Endothelial cell (in vitro differentiated cells): ENCODE data around the gene CASP8. TPM values are rescaled to one million over a fixed set of nuclear protein-coding genes. Genes with fewer than 3 reads are reported as not detected.
"Not testable (repeated sequence)": the region's sequence is repeated elsewhere in the genome, so short reads cannot be mapped to it uniquely, and the experiment has no call there.

Experiments used
- DNase-seq: peaks from one replicate; pipeline ENCODE4 v3.0.0; 2021; ENCODE audit warnings: low spot score
- H3K27ac Mint-ChIP-seq: one replicate; pipeline ENCODE4 v1.8.0; 2021; ENCODE audit warnings: mixed read lengths, inconsistent platforms; ENCODE audit not compliant: unreplicated experiment
- H3K27me3 Mint-ChIP-seq: one replicate; pipeline ENCODE4 v1.8.0; 2021; ENCODE audit warnings: mild to moderate bottlenecking, moderate library complexity, mixed read lengths, inconsistent platforms; ENCODE audit not compliant: unreplicated experiment
- H3K36me3 Mint-ChIP-seq: one replicate; pipeline ENCODE4 v1.8.0; 2021; ENCODE audit warnings: mild to moderate bottlenecking, low read depth, mixed read lengths, inconsistent platforms; ENCODE audit not compliant: unreplicated experiment
- H3K4me1 Mint-ChIP-seq: one replicate; pipeline ENCODE4 v1.8.0; 2021; ENCODE audit warnings: mild to moderate bottlenecking, mixed read lengths, inconsistent platforms; ENCODE audit not compliant: unreplicated experiment
- H3K4me3 Mint-ChIP-seq: one replicate; pipeline ENCODE4 v1.8.0; 2021; ENCODE audit warnings: mild to moderate bottlenecking, mixed read lengths, inconsistent platforms; ENCODE audit not compliant: unreplicated experiment
- H3K9me3 Mint-ChIP-seq: one replicate; pipeline ENCODE4 v1.8.0; 2021; ENCODE audit warnings: mixed read lengths, inconsistent platforms; ENCODE audit not compliant: unreplicated experiment
- total RNA-seq: library from RNA; stranded (reverse); fragmentation: NEBNext Ultra II Directional; extraction: Animal tissue kit (Norgen Biotek cat#: 25700); gene quantifications from one replicate; pipeline ENCODE4 v1.2.1, GENCODE V29; 2021; ENCODE audit not compliant: unreplicated experiment
- TF ChIP-seq, protein P1 (sequence below): fragments of 200-600 bp; sonication (generic); IDR thresholded peaks from one replicate; pipeline ENCODE4 v1.5.0; 2021; ENCODE audit warnings: antibody characterized with exemption; ENCODE audit not compliant: unreplicated experiment

CASP8 gene
- total RNA-seq, 1 donor from 2014 or later: 14.9 TPM

DNA sequence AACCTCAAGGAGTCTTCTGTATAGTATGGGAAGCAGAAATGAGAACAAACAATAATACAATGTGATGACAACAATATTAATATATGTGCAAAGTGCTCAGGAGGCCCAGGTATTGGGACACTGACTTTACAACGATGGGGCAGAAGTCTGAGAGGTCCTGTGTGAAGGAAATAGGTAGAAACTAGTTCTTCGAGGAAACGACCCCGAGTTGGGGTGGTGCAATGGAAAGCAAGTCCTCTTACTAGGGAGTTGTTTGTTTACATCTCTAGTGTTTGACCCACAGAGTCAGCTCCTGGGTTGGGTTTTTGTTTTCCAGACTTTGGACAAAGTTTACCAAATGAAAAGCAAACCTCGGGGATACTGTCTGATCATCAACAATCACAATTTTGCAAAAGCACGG is 16.2 kb downstream of the CASP8 start:
- TF ChIP-seq, protein P1, sequence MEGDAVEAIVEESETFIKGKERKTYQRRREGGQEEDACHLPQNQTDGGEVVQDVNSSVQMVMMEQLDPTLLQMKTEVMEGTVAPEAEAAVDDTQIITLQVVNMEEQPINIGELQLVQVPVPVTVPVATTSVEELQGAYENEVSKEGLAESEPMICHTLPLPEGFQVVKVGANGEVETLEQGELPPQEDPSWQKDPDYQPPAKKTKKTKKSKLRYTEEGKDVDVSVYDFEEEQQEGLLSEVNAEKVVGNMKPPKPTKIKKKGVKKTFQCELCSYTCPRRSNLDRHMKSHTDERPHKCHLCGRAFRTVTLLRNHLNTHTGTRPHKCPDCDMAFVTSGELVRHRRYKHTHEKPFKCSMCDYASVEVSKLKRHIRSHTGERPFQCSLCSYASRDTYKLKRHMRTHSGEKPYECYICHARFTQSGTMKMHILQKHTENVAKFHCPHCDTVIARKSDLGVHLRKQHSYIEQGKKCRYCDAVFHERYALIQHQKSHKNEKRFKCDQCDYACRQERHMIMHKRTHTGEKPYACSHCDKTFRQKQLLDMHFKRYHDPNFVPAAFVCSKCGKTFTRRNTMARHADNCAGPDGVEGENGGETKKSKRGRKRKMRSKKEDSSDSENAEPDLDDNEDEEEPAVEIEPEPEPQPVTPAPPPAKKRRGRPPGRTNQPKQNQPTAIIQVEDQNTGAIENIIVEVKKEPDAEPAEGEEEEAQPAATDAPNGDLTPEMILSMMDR: no peak
- H3K36me3 Mint-ChIP-seq: peaks cover 3% of the 10 kb centered on the region
- no peak overlapping the region for H3K27ac Mint-ChIP-seq
- H3K27me3 Mint-ChIP-seq: peaks cover 2% of the 10 kb centered on the region
- H3K4me1 Mint-ChIP-seq: peaks cover 14% of the 10 kb centered on the region
- no peak for DNase-seq
- H3K4me3 Mint-ChIP-seq: no peak overlapping the region
- H3K9me3 Mint-ChIP-seq: no peaks in the 10 kb centered on the region

DNA sequence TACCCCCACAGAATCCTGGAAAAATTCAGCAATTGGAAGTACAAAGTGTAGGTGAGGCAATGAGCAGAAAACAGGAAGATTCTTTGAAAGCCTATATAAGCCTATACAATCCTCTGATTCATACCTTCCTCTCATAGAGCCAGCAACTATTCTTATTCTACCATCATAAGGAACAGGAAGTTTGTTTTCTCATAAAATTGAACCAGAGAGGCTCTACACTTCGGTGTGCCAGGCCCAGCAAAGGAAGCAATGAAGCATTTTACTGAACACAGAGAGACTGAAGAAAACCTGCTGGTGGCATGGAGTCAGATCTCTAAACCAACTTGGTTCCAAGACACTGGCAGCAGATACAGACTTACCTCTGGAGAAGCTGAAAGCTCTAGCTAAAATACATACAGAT is 18.7 kb downstream of the CASP8 start:
- TF ChIP-seq, protein P1: no peak
- H3K4me1 Mint-ChIP-seq: peaks cover 14% of the 10 kb centered on the region

DNA sequence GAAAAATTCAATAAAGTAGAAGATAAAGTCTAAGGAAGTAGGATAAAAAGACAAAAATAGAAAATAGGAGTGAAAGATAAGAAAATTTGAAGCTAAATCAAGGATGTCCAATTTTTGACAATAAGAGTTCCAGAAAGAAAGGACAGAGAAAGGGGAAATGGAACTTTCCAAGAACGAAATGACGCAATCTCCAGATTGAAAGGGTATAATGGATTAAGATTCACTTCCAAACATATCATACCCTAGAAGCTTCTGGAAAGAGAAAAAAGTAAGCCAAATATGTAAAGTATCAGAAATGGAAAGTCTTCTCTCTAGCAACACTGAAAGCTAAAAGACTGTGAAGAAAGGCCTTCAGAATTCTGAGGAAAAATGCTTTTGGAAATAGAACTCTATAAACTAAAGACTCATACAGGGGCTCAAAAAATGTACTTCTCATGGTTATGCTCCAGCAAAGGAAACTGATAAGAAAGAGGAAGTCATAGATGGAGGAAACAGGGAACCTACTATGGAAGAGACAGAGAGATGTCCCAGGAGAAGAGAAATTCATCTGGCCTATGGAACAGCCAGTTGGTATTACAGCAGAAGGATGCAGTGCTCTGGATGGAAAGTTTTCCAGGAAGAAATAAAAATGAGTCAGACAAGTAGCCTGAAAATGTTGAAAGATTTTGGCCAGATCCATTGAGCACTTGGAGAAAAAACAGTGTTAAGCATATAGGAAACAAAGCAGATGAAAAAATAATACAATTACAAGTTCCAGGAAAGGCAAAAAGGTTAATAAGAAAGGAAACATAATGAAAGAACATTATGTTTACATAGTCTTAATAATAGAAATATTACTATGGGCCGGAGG is 20.1 kb downstream of the CASP8 start:
- DNase-seq: no peak
- Mint-ChIP-seq H3K9me3 (no peaks in the 10 kb centered on the region), H3K4me3 (peak overlapping the region; percentile 2), H3K27me3 (no peaks in the 10 kb centered on the region), H3K36me3 (peaks cover 4% of the 10 kb centered on the region), H3K27ac (peak overlapping the region; percentile 45), H3K4me1 (peaks cover 14% of the 10 kb centered on the region)
- TF ChIP-seq, protein P1: no peak

More for the DNA sequence above, 18.7 kb downstream of the CASP8 start:
- peak overlapping the region; percentile 36 for H3K27ac Mint-ChIP-seq
- DNase-seq: no peak
- no peak overlapping the region for H3K4me3 Mint-ChIP-seq
- H3K9me3 Mint-ChIP-seq: no peaks in the 10 kb centered on the region
- no peaks in the 10 kb centered on the region for H3K27me3 Mint-ChIP-seq
- H3K36me3 Mint-ChIP-seq: peaks cover 3% of the 10 kb centered on the region

DNA sequence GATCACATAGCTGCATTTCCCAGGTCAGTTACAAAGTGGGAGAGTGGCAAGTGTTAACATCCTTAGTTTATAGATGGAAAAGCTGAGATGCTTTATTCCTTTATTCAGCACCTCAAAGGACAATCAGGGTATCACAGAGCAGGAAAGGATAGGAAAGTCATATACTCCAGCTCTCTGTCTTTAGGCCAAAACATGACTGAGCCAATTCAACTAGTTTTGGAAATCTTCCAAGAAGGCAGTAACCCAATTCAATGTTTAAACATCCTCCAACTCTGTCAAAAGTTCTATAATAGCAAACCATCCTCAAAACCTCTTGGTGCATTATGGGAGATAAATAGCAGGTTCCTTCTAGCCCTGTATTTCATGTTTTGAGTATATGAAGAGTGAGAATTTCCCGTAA is 25.2 kb downstream of the CASP8 start:
- H3K4me3 Mint-ChIP-seq: peak overlapping the region; percentile 22
- no peaks in the 10 kb centered on the region for H3K9me3 Mint-ChIP-seq
- no peak overlapping the region for H3K27ac Mint-ChIP-seq
- no peak for DNase-seq
- H3K27me3 Mint-ChIP-seq: peaks cover 3% of the 10 kb centered on the region
- peaks cover 43% of the 10 kb centered on the region for H3K36me3 Mint-ChIP-seq
- peaks cover 3% of the 10 kb centered on the region for H3K4me1 Mint-ChIP-seq
- TF ChIP-seq, protein P1: no peak

DNA sequence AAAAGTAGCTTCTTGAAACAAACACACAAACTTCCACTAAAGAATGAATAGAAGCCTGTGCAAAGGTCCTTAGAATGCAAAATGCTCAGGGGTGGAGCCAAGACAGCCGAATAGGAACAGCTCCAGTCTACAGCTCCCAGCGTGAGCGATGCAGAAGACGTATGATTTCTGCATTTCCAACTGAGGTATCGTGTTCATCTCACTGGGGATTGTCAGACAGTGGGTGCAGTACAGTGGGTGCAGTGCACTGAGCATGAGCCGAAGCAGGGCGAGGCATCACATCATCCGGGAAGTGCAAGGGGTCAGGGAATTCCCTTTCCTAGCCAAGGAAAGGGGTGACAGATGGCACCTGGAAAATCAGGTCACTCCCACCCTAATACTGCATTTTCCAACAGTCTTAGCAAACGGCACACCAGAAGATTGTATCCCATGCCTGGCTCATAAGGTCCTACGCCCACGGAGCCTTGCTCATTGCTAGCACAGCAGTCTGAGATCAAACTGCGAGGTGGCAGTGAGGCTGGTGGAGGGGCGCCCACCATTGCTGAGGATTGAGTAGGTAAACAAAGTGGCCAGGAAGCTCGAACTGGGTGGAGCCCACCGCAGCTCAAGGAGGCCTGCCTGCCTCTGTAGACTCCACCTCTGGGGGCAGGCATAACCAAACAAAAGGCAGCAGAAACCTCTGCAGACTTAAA is 30.3 kb downstream of the CASP8 start:
- not testable (repeated sequence) for H3K9me3 Mint-ChIP-seq, H3K27me3 Mint-ChIP-seq, DNase-seq, H3K4me1 Mint-ChIP-seq, H3K27ac Mint-ChIP-seq
- Mint-ChIP-seq H3K4me3 (peak overlapping the region; percentile 51), H3K36me3 (peaks cover 66% of the 10 kb centered on the region)
